HG03066 (cell line): ENCODE data around the gene MCTP2.

Source experiments
- ATAC-seq: cut with Tn5 transposase; IDR thresholded peaks from one replicate; pipeline ENCODE4 v1.9.1; 2021; ENCODE audit warnings: low read depth; ENCODE audit not compliant: unreplicated experiment

Gene MCTP2

GRCh38 chr15:94336817-94337467 lies 105.6 kb downstream of the MCTP2 start:
- no peak for ATAC-seq

DNA sequence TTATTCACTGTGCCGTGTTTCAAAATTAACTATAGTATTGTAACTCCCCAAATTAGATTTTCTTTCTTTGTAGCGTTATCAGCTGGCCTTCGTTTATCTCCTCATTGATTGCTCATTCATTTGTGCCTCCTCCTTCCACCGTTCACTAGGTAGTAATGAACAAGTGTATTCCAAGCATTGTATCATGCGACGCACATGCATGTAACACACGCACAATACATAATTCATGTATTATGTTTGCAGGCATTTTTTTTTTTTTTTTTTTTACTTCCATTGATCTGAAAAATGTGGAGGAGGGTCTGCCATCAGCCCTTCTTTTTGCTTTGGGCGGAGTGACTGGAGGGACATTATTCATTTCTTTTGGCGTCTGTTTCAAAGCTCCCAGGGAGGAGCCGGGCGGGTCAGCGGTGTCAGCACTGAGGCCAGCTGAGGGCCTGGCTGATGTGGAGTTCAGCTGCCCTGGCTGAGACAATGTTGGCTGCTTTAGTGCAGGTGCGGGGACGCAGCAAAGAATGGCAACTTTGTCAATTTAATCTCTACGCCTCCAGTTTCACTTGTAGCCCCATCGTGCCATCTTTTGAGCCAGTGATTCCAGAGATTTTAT lies 107.0 kb downstream of the MCTP2 start:
- no peak for ATAC-seq

DNA sequence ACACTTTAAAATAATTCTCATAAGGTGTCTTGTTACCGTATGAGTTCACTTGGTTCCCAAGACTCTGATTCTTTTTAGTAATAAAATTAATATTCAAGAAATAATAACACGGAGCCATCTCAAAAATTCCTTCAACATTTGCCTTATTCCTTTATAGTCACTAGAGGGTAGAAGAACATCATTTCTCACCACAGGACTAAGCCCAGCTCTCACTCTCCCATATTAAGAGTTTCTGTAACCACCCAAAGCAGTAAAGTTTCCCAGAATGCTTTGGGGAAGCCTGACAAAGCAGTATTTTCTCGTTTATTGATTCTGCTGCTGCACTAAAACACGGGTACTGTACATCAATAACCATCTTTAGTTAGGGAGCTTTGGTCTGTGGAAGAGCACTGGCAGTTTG lies 114.9 kb downstream of the MCTP2 start:
- no peak for ATAC-seq

DNA sequence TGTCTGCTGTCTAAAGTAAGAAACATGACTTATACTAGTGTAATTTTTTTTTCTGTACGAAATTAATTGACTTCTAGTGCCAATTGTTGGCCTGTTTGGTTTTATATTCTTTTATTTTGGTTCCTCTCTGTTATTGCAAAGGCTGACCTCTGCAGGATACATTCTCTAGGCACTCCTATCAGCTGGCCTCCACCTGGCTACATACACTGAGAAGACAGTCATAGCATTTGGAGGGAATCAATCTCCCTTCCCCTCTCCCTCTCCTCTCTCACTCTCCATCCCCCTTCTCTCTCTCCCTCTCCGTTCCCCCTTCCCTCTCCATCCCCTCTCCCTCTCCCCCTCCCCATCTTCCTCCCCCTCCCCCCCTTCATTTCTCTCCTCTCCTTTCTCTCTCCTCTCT lies 116.7 kb downstream of the MCTP2 start:
- ATAC-seq = no peak

DNA sequence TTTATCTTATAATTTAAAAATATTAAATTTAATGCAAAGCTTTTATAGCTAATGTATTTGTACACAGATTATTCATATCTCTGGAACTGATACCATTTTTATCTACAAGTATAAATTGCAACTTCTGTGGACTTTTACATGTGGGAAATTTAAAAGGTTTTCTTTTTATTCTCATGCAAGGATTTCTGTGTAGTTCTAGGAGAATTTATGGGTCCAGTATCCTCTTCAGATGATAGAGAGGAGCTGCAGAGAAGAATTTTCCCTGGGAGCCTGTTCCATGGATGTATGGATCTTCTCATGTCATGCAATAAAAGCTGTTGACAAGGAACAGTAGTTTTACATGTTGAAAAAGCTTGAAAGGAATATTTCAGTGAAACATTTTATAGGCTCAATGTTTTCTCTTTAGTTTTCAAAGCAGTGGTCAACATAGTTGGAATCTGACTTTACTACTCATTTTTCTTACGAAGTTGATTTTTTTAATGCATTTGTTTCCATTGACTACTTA lies 119.7 kb downstream of the MCTP2 start:
- ATAC-seq = no peak

DNA sequence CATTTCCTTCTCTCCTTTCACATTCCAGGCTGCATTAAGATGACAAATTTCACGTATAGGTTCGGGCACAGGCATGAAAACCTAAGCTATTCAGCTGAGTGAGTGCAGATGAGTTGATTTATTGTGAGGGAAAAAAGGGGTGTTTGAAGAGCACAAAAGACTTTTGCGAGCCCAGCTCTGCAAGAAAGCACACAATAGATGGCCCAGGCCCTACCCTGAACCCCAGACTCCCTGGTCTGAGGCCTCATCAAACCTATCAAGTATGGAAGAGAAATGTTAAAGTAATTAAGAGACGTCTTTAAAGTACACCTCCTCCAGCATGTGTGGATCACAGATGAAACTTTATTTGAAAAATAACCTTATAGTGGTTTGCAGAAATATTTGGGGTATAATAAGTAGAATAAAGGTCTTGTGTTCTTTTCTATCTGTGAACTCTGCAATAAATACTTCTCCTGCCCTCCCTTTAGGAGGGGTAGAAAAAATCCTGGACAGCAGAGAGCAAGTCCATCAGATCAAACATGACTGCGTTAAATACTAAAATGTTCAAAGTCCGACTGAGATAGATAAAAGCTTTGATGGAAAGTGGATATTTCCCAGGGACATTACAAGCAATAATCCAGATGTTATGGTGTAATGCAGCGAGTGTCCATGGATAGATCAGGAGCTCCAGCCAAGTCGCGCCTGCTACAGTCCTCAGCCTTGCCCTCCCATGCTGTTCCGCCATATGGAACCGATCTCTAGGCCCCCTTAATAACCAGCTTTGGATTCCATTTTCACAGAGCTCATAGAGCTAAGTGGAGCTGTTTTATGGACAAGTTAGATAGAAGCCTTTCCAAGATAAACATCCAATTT lies 121.5 kb downstream of the MCTP2 start:
- no peak for ATAC-seq

- ATAC-seq = no peak
These were observed 122.1 kb downstream of the MCTP2 start for GRCh38 chr15:94353488-94353820.

- no peak for ATAC-seq
These were observed 123.3 kb downstream of the MCTP2 start for GRCh38 chr15:94354655-94355054.

- ATAC-seq = no peak
These were observed 128.4 kb downstream of the MCTP2 start for GRCh38 chr15:94359716-94360115.

- no peak for ATAC-seq
These were observed 128.9 kb downstream of the MCTP2 start for GRCh38 chr15:94360251-94360685.

DNA sequence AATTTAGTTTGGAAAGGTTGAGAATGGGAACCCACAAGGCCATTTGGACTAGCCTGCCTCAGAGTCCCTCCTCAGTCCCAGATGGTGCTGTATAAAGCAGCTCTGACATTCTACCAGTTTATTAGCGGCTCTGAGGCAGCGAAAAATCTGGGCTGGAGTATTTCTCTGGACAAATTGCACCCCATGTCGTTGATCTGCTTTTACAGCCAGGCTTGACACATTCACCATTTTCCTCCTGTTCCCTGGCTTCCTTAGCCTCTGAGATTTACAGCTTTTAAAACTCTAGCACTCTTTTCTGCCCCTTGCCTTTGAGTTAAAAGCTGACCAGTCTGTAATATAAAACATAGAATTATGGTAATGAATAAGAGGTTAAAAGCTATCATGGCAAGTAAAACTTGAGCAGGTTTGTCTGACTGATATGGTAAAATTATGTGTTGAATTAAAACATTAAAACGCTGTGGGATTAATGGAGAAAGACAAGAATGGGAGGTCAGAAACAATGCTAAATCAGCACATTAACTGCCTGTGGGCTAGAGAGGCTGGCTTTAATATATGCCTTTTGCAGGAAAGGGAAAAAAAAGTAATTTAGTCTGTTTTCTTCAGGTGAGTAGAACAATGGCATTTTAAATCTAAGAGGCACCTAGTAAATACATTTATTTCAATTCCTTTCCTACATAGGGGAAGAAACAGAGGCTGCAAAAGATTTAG lies 131.2 kb downstream of the MCTP2 start:
- ATAC-seq = no peak

- no peak for ATAC-seq
These were observed 132.0 kb downstream of the MCTP2 start for GRCh38 chr15:94363382-94363781.

GRCh38 chr15:94366781-94367180 lies 135.4 kb downstream of the MCTP2 start:
- ATAC-seq = no peak

- ATAC-seq = no peak
These were observed 136.6 kb downstream of the MCTP2 start for GRCh38 chr15:94367726-94368535.

DNA sequence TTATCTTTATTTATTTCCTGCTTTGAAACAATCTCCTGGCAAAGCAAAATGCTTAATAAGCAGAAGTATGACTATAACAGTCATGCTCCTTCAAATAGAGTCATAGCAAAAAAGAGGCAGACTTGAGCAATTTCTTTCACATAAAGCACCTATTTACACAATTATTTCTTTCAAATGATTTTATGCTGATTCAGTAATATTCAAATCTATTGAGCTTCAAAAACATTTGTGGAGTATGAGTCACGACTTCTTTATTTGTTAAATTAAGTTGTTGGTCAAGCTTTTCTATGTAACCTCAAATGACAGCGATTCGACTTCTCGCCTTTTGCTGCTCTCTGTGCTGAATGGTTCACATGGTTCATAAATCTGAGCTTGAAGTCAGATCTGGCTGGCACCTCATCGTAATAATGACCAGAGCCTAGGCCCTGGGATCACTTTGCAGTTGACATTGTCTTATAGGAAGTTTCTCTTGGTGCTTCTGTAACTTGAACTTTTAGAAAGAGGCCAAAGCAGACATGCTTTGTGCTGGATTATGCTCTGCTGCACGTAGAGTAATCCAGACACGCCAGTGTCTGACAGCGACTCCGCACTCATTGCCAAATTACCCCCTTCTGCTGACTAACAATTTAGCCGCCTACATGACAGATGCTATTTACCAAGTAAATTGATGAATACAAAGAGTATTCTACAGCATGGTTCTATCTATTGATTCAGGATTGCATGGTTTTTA lies 139.0 kb downstream of the MCTP2 start:
- ATAC-seq = no peak

- no peak for ATAC-seq
These were observed 139.6 kb downstream of the MCTP2 start for GRCh38 chr15:94370936-94371285.

- no peak for ATAC-seq
These were observed 141.5 kb downstream of the MCTP2 start for GRCh38 chr15:94372821-94373220.

- no peak for ATAC-seq
These were observed 144.6 kb downstream of the MCTP2 start for GRCh38 chr15:94375997-94376396.

DNA sequence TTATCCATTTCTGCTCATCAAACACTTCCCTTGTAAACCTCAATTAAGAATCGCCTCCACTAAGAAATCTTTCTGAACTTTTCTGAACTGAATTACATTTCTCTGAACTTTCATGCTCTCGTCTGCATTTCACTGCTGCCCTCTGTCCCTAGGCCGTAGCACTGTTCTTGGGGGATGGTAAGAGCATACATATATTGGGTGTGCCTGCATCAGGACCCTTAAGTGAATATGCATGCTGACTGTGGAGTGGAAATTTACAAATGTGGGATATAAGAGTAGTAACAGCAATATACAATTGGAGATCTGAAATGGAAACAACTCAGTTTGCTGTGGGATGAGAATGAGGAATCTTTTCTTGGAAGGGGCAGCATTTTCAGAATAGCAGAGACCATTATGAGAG lies 148.6 kb downstream of the MCTP2 start:
- ATAC-seq = no peak

- ATAC-seq = no peak
These were observed 149.4 kb downstream of the MCTP2 start for GRCh38 chr15:94380798-94381197.
